Mucosa of descending colon (tissue), 3 donors: Measurements from ENCODE around the gene OGFOD3. TPM values are rescaled to one million over a fixed set of nuclear protein-coding genes. Genes with fewer than 3 reads are reported as not detected.

Source experiments
- ATAC-seq: fragments of 200-7000 bp; cut with Tn5 transposase; one replicate; pipeline ENCODE4 v1.9.1; 2020; ENCODE audit warnings: mild to moderate bottlenecking, moderate library complexity
- DNase-seq, 3 donors: peaks; one replicate each; pipeline ENCODE4 v3.0.0-alpha.2; 2020
- H3K36me3 ChIP-seq: fragments of 200-600 bp; one replicate; pipeline ENCODE4 v1.8.0; 2021; ENCODE audit warnings: low read depth, mild to moderate bottlenecking
- H3K4me1 ChIP-seq: fragments of 200-600 bp; one replicate; pipeline ENCODE4 v1.8.0; 2021; ENCODE audit warnings: low read depth, mild to moderate bottlenecking
- H3K4me3 ChIP-seq: fragments of 200-600 bp; one replicate; pipeline ENCODE4 v1.8.0; 2021; ENCODE audit warnings: mild to moderate bottlenecking
- H3K9me3 ChIP-seq: fragments of 200-600 bp; one replicate; pipeline ENCODE4 v1.8.0; 2021; ENCODE audit warnings: mild to moderate bottlenecking
- intact Hi-C, 2 donors: fragments of 100-400 bp; cut with DNase I in 1 of 2; cut with micrococcal nuclease in 1 of 2; formaldehyde crosslinking; loops; one replicate each; pipeline versions ENCODE4 v1.11.0 to v1.11.1; 2022; cut with DNase I, micrococcal nuclease
- total RNA-seq, 3 donors: library from RNA; stranded (reverse); fragmentation: NEBNext Ultra II Directional in 2 of 3; extraction: Animal tissue kit (Norgen Biotek cat#: 25700) in 2 of 3; gene quantifications; one replicate each; pipeline versions ENCODE4 v1.2.1 to v1.2.4, GENCODE V29; 2021 to 2023
- TF ChIP-seq, protein P1 (sequence below): fragments of 200-600 bp; IDR thresholded peaks from one replicate; pipeline ENCODE4 v1.8.0; 2022; ENCODE audit warnings: antibody characterized with exemption, mild to moderate bottlenecking
- donor health status: DM: no; HTN: no; CAD: no; lungs with moderate emphysema.
- donor health status: DM: no; HTN: no; CAD: no.
- donor health status: DM: no; HTN: yes; CAD: no.

Gene OGFOD3
- total RNA-seq, 3 donors from 2014 or later, result 26.2 to 28.8 (median 26.2) TPM

DNA sequence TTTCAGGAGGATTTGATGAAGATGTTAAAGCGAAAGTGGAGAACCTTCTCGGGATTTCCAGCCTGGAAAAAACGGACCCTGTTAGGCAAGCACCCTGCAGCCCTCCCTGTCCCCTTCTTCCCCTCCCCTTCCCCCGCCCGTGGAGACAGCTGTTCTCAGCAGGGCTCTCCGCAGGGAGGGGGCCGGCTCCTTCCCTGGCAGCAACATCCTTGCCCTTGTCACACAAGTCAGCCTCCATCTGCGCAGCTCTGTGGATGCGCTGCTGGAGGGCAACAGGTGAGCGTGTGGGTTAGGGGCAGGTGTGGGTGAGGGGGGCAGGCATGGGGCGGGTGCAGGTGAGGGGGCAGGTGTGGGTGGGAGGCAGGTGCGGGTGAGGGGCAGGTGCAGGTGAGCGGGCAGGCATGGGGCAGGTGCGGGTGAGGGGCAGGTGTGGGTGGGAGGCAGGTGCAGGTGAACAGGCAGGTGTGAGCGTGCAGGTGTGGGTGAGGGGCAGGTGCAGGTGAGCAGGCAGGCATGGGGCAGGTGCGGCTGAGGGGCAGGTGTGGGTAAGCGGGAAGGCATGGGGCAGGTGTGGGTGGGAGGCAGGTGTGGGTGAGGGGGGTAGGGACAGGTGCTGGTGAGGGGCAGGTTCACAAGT, 22.7 kb upstream of the OGFOD3 start:
- Histone ChIP-seq H3K9me3 (no peaks in the 10 kb centered on the region), H3K36me3 (no peaks in the 10 kb centered on the region), H3K4me1 (no peaks in the 10 kb centered on the region), H3K4me3 (no peak overlapping the region)
- ATAC-seq, result peak; percentile 6
- TF ChIP-seq, protein P1, sequence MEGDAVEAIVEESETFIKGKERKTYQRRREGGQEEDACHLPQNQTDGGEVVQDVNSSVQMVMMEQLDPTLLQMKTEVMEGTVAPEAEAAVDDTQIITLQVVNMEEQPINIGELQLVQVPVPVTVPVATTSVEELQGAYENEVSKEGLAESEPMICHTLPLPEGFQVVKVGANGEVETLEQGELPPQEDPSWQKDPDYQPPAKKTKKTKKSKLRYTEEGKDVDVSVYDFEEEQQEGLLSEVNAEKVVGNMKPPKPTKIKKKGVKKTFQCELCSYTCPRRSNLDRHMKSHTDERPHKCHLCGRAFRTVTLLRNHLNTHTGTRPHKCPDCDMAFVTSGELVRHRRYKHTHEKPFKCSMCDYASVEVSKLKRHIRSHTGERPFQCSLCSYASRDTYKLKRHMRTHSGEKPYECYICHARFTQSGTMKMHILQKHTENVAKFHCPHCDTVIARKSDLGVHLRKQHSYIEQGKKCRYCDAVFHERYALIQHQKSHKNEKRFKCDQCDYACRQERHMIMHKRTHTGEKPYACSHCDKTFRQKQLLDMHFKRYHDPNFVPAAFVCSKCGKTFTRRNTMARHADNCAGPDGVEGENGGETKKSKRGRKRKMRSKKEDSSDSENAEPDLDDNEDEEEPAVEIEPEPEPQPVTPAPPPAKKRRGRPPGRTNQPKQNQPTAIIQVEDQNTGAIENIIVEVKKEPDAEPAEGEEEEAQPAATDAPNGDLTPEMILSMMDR, result no peak
- intact Hi-C loops, result no loop called here
- peak in 2 of 3 donors; percentile 25 to 68 for DNase-seq

- no peak overlapping the region for H3K4me3 ChIP-seq
- TF ChIP-seq, protein P1, result no peak
- H3K36me3 ChIP-seq, result no peaks in the 10 kb centered on the region
- intact Hi-C loops, result no loop called here
- H3K4me1 ChIP-seq, result no peaks in the 10 kb centered on the region
- no peaks in the 10 kb centered on the region for H3K9me3 ChIP-seq
- peak in 2 of 3 donors; percentile 23 to 50 for DNase-seq
- ATAC-seq, result peak; percentile 3
These were observed 22.1 kb upstream of the OGFOD3 start for GRCh38 chr17:82440469-82440981.

GRCh38 chr17:82439829-82440365, 21.5 kb upstream of the OGFOD3 start:
- DNase-seq, result peak in 1 of 3 donors; percentile 51
- TF ChIP-seq, protein P1, result no peak
- Histone ChIP-seq H3K9me3 (no peaks in the 10 kb centered on the region), H3K4me1 (no peaks in the 10 kb centered on the region), H3K4me3 (no peak overlapping the region), H3K36me3 (no peaks in the 10 kb centered on the region)
- intact Hi-C loops, result no loop called here
- ATAC-seq, result no peak

GRCh38 chr17:82439194-82439828, 20.9 kb upstream of the OGFOD3 start:
- peak in 1 of 3 donors; percentile 48 for DNase-seq
- H3K9me3 ChIP-seq, result no peaks in the 10 kb centered on the region
- TF ChIP-seq, protein P1, result no peak
- no peaks in the 10 kb centered on the region for H3K4me1 ChIP-seq
- intact Hi-C loops, result no loop called here
- no peak overlapping the region for H3K4me3 ChIP-seq
- ATAC-seq, result no peak
- H3K36me3 ChIP-seq, result no peaks in the 10 kb centered on the region

- H3K36me3 ChIP-seq, result no peaks in the 10 kb centered on the region
- DNase-seq (peak in 1 of 3 donors; percentile 49), ATAC-seq (no peak)
- H3K9me3 ChIP-seq, result no peaks in the 10 kb centered on the region
- intact Hi-C loops, result no loop called here
- TF ChIP-seq, protein P1, result no peak
- H3K4me1 ChIP-seq, result no peaks in the 10 kb centered on the region
- H3K4me3 ChIP-seq, result no peak overlapping the region
These were observed 20.2 kb upstream of the OGFOD3 start for GRCh38 chr17:82438401-82439193.
